SK-N-SH treated with all-trans-retinoic acid at 6 μM for 48 hours (cell line): ENCODE results near the gene CUEDC1.

Experiments used
- ATAC-seq: fragments of 200-7000 bp; cut with Tn5 transposase; 3 replicates; pipeline ENCODE4 v1.9.1; 2020; ENCODE audit warnings: mild to moderate bottlenecking, moderate library complexity
- ARNTL ChIP-seq: fragments of 450-650 bp; formaldehyde crosslinking; IDR thresholded peaks from 2 replicates; pipeline ENCODE4 v1.5.0; 2020; ENCODE audit warnings: low read depth, mild to moderate bottlenecking, moderate library complexity, borderline replicate concordance
- CSDC2 ChIP-seq: fragments of 250-450 bp; sonication (Bioruptor Pico); IDR thresholded peaks from 2 replicates; pipeline ENCODE4 v1.5.0; 2020; ENCODE audit warnings: mild to moderate bottlenecking, moderate library complexity
- ESRRG ChIP-seq: fragments of 250-450 bp; sonication (Bioruptor Pico); IDR thresholded peaks from 2 replicates; pipeline ENCODE4 v1.6.1; 2021; ENCODE audit warnings: mild to moderate bottlenecking
- GLIS3 ChIP-seq: fragments of 250-450 bp; sonication (Bioruptor Pico); IDR thresholded peaks from 2 replicates; pipeline ENCODE4 v1.5.0; 2020; ENCODE audit warnings: mild to moderate bottlenecking, moderate library complexity
- ISL1 ChIP-seq: fragments of 250-450 bp; sonication (Bioruptor Pico); IDR thresholded peaks from 2 replicates; pipeline ENCODE4 v2.1.2; 2022; ENCODE audit warnings: mild to moderate bottlenecking, moderate library complexity
- SNAI2 ChIP-seq: fragments of 250-450 bp; sonication (Bioruptor Pico); IDR thresholded peaks from 2 replicates; pipeline ENCODE4 v1.5.0; 2020; ENCODE audit warnings: mild to moderate bottlenecking, moderate library complexity
- TCF4 ChIP-seq: fragments of 250-450 bp; sonication (Bioruptor Pico); IDR thresholded peaks from 2 replicates; pipeline ENCODE4 v1.8.0; 2021; ENCODE audit warnings: mild to moderate bottlenecking, moderate library complexity, borderline replicate concordance
- TOX ChIP-seq: fragments of 250-450 bp; sonication (Bioruptor Pico); IDR thresholded peaks from 2 replicates; pipeline ENCODE4 v1.8.0; 2021; ENCODE audit warnings: mild to moderate bottlenecking, moderate library complexity, borderline replicate concordance
- ZC3H10 ChIP-seq: fragments of 250-450 bp; sonication (Bioruptor Pico); IDR thresholded peaks from 2 replicates; pipeline ENCODE4 v1.5.1; 2021; ENCODE audit warnings: mild to moderate bottlenecking, moderate library complexity
- ZFP3 ChIP-seq: fragments of 250-450 bp; sonication (Bioruptor Pico); IDR thresholded peaks from 2 replicates; pipeline ENCODE4 v1.5.0; 2020; ENCODE audit warnings: mild to moderate bottlenecking, moderate library complexity
- ZFP30 ChIP-seq: fragments of 450-650 bp; formaldehyde crosslinking; IDR thresholded peaks from 2 replicates; pipeline ENCODE4 v1.5.0; 2022; ENCODE audit warnings: mild to moderate bottlenecking, moderate library complexity
- ZNF565 ChIP-seq: fragments of 450-650 bp; formaldehyde crosslinking; conservative IDR thresholded peaks from 2 replicates; pipeline ENCODE4 v1.5.0; 2020; ENCODE audit warnings: low read depth, mild to moderate bottlenecking, moderate library complexity
- ZNF8 ChIP-seq: fragments of 450-650 bp; formaldehyde crosslinking; IDR thresholded peaks from 2 replicates; pipeline ENCODE4 v1.5.0; 2020; ENCODE audit warnings: mild to moderate bottlenecking, moderate library complexity
- TF ChIP-seq, protein P1 (sequence below): fragments of 250-450 bp; sonication (Bioruptor Pico); IDR thresholded peaks from 2 replicates; pipeline ENCODE4 v1.5.0; 2020; ENCODE audit warnings: mild to moderate bottlenecking, moderate library complexity
- TF ChIP-seq, protein P2 (sequence below): fragments of 250-450 bp; sonication (Bioruptor Pico); IDR thresholded peaks from 2 replicates; pipeline ENCODE4 v1.8.0; 2021; ENCODE audit warnings: low read depth, mild to moderate bottlenecking, moderate library complexity, borderline replicate concordance
- TF ChIP-seq, protein P3 (sequence below): fragments of 250-450 bp; sonication (Bioruptor Pico); IDR thresholded peaks from 2 replicates; pipeline ENCODE4 v1.5.1; 2020; ENCODE audit warnings: low read depth, mild to moderate bottlenecking, moderate library complexity
- TF ChIP-seq, protein P4 (sequence below): fragments of 250-450 bp; sonication (Bioruptor Pico); IDR thresholded peaks from 2 replicates; pipeline ENCODE4 v1.5.1; 2021; ENCODE audit warnings: mild to moderate bottlenecking, moderate library complexity

Gene CUEDC1

DNA sequence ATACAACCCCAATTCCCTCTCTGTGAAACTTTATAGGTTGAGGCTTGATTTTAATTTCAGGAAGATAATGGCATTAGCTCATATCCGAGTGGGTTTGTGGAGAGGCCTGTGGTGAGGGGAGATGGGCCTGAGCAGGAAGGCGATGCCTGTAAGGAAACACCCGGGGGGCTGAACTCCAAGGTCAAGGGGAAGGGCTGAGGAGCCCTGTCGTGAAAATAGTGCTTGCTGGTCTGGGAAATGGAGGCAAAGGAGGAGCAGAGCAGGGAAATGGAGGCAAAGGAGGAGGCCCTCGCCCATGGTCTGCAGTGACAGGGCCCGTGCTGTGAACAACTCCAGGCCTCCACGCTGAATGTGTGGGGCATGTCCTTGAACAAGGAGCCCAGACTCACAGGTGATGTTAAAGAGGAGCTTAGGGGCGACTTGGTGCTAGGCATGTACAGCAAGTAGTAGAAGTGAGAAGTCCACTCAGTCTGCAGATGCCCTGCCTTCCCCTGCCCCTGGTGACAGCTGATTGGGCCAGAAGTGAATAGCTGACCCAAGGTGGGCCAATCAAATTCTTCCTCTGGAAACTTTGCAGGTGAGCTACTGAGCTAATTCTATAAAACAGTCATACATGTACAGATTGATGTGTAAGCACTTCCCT lies 143.5 kb downstream of the CUEDC1 start:
- TF ChIP-seq, protein P1, sequence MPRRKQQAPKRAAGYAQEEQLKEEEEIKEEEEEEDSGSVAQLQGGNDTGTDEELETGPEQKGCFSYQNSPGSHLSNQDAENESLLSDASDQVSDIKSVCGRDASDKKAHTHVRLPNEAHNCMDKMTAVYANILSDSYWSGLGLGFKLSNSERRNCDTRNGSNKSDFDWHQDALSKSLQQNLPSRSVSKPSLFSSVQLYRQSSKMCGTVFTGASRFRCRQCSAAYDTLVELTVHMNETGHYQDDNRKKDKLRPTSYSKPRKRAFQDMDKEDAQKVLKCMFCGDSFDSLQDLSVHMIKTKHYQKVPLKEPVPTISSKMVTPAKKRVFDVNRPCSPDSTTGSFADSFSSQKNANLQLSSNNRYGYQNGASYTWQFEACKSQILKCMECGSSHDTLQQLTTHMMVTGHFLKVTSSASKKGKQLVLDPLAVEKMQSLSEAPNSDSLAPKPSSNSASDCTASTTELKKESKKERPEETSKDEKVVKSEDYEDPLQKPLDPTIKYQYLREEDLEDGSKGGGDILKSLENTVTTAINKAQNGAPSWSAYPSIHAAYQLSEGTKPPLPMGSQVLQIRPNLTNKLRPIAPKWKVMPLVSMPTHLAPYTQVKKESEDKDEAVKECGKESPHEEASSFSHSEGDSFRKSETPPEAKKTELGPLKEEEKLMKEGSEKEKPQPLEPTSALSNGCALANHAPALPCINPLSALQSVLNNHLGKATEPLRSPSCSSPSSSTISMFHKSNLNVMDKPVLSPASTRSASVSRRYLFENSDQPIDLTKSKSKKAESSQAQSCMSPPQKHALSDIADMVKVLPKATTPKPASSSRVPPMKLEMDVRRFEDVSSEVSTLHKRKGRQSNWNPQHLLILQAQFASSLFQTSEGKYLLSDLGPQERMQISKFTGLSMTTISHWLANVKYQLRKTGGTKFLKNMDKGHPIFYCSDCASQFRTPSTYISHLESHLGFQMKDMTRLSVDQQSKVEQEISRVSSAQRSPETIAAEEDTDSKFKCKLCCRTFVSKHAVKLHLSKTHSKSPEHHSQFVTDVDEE (CRISPR knock-in tag) = no peak
- TF ChIP-seq ZFP30 (CRISPR knock-in tag) (no peak), ISL1 (CRISPR knock-in tag) (no peak; the same call in 1 of the 2 replicates), ARNTL (CRISPR knock-in tag) (no peak), ZNF565 (CRISPR knock-in tag) (no peak), CSDC2 (CRISPR knock-in tag) (no peak), SNAI2 (CRISPR knock-in tag) (no peak), TCF4 (CRISPR knock-in tag) (no peak), ZC3H10 (no peak), ZFP3 (no peak), TOX (no peak), ZNF8 (no peak), ESRRG (CRISPR knock-in tag) (no peak), GLIS3 (CRISPR knock-in tag) (no peak)
- TF ChIP-seq, protein P2, sequence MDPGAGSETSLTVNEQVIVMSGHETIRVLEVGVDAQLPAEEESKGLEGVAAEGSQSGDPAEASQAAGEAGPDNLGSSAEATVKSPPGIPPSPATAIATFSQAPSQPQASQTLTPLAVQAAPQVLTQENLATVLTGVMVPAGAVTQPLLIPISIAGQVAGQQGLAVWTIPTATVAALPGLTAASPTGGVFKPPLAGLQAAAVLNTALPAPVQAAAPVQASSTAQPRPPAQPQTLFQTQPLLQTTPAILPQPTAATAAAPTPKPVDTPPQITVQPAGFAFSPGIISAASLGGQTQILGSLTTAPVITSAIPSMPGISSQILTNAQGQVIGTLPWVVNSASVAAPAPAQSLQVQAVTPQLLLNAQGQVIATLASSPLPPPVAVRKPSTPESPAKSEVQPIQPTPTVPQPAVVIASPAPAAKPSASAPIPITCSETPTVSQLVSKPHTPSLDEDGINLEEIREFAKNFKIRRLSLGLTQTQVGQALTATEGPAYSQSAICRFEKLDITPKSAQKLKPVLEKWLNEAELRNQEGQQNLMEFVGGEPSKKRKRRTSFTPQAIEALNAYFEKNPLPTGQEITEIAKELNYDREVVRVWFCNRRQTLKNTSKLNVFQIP (CRISPR knock-in tag) = no peak
- TF ChIP-seq, protein P3, sequence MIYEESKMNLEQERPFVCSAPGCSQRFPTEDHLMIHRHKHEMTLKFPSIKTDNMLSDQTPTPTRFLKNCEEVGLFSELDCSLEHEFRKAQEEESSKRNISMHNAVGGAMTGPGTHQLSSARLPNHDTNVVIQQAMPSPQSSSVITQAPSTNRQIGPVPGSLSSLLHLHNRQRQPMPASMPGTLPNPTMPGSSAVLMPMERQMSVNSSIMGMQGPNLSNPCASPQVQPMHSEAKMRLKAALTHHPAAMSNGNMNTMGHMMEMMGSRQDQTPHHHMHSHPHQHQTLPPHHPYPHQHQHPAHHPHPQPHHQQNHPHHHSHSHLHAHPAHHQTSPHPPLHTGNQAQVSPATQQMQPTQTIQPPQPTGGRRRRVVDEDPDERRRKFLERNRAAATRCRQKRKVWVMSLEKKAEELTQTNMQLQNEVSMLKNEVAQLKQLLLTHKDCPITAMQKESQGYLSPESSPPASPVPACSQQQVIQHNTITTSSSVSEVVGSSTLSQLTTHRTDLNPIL (CRISPR knock-in tag) = no peak
- TF ChIP-seq, protein P4, sequence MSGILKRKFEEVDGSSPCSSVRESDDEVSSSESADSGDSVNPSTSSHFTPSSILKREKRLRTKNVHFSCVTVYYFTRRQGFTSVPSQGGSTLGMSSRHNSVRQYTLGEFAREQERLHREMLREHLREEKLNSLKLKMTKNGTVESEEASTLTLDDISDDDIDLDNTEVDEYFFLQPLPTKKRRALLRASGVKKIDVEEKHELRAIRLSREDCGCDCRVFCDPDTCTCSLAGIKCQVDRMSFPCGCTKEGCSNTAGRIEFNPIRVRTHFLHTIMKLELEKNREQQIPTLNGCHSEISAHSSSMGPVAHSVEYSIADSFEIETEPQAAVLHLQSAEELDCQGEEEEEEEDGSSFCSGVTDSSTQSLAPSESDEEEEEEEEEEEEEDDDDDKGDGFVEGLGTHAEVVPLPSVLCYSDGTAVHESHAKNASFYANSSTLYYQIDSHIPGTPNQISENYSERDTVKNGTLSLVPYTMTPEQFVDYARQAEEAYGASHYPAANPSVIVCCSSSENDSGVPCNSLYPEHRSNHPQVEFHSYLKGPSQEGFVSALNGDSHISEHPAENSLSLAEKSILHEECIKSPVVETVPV (CRISPR knock-in tag) = no peak

More for the DNA sequence above, 143.5 kb downstream of the CUEDC1 start:
- ATAC-seq = peak; percentile 23; the same call in 1 of the 3 replicates
